ENCODE measurements around the gene CEP104.

The CEP104 gene

GRCh38 chr1:3771108-3772026 lies 85.6 kb downstream of the CEP104 start:
- DNase-seq (ENCODE audit: low read depth), result no peak
- H3K4me3 ChIP-seq (ENCODE audit: control insufficient read depth, low read depth, low read length), result peak overlapping the region; percentile 38
- TF ChIP-seq, protein P1, sequence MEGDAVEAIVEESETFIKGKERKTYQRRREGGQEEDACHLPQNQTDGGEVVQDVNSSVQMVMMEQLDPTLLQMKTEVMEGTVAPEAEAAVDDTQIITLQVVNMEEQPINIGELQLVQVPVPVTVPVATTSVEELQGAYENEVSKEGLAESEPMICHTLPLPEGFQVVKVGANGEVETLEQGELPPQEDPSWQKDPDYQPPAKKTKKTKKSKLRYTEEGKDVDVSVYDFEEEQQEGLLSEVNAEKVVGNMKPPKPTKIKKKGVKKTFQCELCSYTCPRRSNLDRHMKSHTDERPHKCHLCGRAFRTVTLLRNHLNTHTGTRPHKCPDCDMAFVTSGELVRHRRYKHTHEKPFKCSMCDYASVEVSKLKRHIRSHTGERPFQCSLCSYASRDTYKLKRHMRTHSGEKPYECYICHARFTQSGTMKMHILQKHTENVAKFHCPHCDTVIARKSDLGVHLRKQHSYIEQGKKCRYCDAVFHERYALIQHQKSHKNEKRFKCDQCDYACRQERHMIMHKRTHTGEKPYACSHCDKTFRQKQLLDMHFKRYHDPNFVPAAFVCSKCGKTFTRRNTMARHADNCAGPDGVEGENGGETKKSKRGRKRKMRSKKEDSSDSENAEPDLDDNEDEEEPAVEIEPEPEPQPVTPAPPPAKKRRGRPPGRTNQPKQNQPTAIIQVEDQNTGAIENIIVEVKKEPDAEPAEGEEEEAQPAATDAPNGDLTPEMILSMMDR (IDR thresholded peaks at IDR 0.05; ENCODE audit: control insufficient read depth, insufficient read depth, low read depth, low read length, missing control alignments), result no peak

GRCh38 chr1:3770047-3770765 lies 86.8 kb downstream of the CEP104 start:
- DNase-seq (ENCODE audit: low read depth), result no peak
- H3K4me3 ChIP-seq (ENCODE audit: control insufficient read depth, low read depth, low read length), result no peak overlapping the region
- TF ChIP-seq, protein P1 (IDR thresholded peaks at IDR 0.05; ENCODE audit: control insufficient read depth, insufficient read depth, low read depth, low read length, missing control alignments), result no peak

DNA sequence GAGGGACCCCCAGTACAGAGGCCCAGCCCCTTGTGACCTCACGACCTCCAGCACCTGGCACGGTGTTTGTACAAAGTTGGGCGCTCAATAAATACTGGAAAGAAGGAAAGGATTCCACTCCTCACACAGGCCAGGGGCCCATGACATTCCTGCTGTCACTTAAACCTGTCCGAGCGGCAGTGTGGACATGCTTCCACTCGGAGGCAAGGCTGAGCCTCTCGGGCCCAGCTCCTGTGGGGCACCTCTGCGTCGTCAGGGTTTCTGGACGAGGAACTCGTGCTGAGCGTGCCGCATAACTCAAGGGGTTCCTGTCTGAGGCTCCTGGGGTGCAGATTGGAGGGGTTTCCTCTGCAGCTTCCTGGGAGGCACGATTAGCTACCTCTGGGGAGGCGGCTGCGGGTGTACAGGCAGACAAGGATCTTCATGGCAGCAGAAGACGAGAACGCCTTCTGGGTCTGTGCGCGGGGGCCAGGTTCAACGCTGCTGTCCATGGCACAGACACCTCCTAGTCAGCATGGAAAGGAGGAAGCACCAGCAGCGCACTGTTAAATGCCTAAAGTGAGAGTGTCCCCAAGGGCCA lies 88.1 kb downstream of the CEP104 start:
- TF ChIP-seq, protein P1 (IDR thresholded peaks at IDR 0.05; ENCODE audit: control insufficient read depth, insufficient read depth, low read depth, low read length, missing control alignments), result no peak
- H3K4me3 ChIP-seq (ENCODE audit: control insufficient read depth, low read depth, low read length), result no peak overlapping the region
- DNase-seq (ENCODE audit: low read depth), result no peak

DNA sequence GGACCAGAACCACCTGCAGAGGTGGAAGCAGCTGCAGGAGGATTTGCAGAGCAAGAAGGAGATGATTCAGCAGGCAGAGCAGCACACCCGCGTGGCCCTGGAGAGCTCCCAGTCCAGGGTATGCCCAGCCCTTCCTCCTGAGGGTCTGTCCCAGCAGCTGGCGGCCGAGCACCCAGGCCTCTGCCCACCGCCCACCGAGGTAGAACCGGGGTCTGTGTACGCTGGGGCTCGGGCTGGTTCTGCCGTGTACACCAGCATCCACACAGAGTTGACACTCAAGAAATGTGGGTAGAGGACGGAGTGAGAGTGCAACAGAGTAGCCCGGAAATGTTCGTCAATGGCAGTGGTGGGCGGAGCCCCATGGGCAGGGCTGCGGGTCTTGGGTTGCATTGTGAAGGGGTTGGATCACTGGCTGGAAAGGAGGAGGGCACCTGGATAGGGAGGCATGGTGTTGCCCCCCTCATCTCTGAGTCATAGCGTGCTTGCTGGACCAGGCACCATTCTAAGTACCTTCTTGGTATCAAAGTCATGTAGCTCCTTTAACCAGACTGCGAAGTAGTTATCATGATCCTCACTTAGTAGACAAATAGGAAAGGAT lies 89.6 kb downstream of the CEP104 start:
- no peak overlapping the region for H3K4me3 ChIP-seq (ENCODE audit: control insufficient read depth, low read depth, low read length)
- no peak for DNase-seq (ENCODE audit: low read depth)
- TF ChIP-seq, protein P1 (IDR thresholded peaks at IDR 0.05; ENCODE audit: control insufficient read depth, insufficient read depth, low read depth, low read length, missing control alignments), result no peak

- no peak overlapping the region for H3K4me3 ChIP-seq (ENCODE audit: control insufficient read depth, low read depth, low read length)
- TF ChIP-seq, protein P1 (IDR thresholded peaks at IDR 0.05; ENCODE audit: control insufficient read depth, insufficient read depth, low read depth, low read length, missing control alignments), result no peak
- no peak for DNase-seq (ENCODE audit: low read depth)
Observed at GRCh38 chr1:3763351-3764125, 93.5 kb downstream of the CEP104 start.

DNA sequence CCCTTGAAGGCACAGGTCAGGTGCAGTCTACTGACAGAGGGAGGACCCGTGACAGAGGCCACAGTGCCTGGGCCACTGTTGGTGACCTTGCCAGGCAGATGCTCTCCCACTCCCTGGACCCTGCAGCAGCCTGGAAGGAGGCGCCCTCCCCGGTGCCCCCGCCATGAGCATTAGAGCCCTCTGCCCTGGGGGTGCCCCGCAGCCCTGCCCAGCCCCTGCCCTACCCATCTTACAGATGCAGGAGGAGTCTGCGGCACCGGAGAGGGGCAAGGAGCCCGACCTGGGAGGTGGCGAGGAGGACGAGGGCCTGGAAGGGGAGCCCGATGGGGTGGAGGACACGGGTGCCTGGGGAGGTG lies 94.2 kb downstream of the CEP104 start:
- H3K4me3 ChIP-seq (ENCODE audit: control insufficient read depth, low read depth, low read length), result no peak overlapping the region
- no peak for DNase-seq (ENCODE audit: low read depth)
- TF ChIP-seq, protein P1 (IDR thresholded peaks at IDR 0.05; ENCODE audit: control insufficient read depth, insufficient read depth, low read depth, low read length, missing control alignments), result no peak
